CD4-positive, alpha-beta T cell treated with Interferon alpha-2 for 1 hour (primary cell): ENCODE results near the gene ARIH2.
A peak's percentile ranks its signal among the peaks of the same experiment; 100 is the strongest.

ENCODE experiments used
- DNase-seq, 2 donors: peaks; one replicate each; pipeline ENCODE4 v3.0.0-alpha.2; 2020 to 2022

Gene ARIH2

GRCh38 chr3:49020330-49021212 is 101.9 kb downstream of the ARIH2 start:
- DNase-seq = peak; percentile 33 to 39

DNA sequence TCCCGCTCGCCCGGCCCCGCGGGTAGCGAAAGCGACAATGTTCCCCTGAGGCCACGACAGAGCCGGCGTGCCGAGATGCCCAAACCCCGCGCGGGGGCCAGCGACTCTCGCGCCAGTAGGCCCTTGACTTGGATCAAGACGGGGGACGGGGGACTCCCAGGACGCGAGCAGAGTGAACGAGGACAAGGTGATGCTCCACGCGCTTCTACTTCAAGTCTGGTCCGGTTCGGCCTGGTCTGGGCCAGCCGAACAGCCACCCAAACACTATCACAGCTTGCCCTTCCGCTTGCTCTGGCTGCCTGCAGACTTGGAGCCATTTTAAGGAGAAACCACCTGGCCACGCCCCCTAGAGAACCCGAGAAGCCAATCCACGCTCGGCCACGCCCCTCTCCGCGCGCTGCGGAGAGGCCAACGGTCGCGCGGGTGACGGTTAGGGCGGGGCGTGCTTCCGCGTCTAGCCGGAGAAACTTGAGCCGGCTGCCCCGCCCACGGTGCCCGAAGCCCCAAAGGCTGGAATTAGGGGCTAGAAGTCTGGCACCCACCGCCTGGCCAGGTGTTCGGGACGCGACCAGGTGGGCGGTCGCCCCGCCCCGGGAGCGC is 102.7 kb downstream of the ARIH2 start:
- DNase-seq = peak; percentile 98 to 99

GRCh38 chr3:49021813-49022687 is 103.4 kb downstream of the ARIH2 start, which contains the start of gene NDUFAF3:
Gene NDUFAF3 (plus strand): TSS chr3:49022121. CDS start chr3:49022145, 24 bp downstream.
- peak; percentile 92 to 94 for DNase-seq

DNA sequence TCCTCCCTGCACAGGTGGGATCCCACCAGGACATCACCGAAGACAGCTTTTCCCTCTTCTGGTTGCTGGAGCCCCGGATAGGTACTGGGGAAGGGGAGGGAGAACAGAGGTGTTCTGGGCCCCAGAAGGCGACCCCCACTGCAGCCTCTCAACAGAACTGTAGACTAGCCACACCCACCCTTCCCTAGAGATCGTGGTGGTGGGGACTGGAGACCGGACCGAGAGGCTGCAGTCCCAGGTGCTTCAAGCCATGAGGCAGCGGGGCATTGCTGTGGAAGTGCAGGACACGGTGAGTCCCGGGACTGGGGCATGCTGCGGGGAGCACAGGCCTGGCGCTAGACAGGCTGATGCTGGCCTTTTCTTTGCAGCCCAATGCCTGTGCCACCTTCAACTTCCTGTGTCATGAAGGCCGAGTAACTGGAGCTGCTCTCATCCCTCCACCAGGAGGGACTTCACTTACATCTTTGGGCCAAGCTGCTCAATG is 104.1 kb downstream of the ARIH2 start:
- no peak for DNase-seq

- DNase-seq = no peak
Measured at GRCh38 chr3:49023775-49024174, 105.1 kb downstream of the ARIH2 start.

DNA sequence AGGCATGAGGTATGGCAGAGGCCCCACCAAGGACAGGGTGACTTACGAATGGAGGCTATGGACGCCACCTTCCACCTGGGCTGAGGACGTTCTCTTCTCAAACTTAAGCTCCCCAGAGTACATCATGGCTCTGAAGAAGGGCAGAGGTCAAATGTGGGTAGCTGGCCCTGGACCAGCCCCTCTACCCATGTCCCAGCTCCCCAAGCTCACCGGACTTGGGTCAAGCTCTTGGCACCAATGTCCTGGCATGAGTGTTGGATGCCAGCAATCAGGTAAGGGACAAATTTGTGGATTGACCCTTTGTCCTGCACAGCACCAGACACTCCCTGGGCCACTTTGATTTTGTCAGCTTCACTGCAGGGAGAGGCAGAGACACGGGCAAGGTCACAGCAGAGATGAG is 105.8 kb downstream of the ARIH2 start:
- DNase-seq = no peak

DNA sequence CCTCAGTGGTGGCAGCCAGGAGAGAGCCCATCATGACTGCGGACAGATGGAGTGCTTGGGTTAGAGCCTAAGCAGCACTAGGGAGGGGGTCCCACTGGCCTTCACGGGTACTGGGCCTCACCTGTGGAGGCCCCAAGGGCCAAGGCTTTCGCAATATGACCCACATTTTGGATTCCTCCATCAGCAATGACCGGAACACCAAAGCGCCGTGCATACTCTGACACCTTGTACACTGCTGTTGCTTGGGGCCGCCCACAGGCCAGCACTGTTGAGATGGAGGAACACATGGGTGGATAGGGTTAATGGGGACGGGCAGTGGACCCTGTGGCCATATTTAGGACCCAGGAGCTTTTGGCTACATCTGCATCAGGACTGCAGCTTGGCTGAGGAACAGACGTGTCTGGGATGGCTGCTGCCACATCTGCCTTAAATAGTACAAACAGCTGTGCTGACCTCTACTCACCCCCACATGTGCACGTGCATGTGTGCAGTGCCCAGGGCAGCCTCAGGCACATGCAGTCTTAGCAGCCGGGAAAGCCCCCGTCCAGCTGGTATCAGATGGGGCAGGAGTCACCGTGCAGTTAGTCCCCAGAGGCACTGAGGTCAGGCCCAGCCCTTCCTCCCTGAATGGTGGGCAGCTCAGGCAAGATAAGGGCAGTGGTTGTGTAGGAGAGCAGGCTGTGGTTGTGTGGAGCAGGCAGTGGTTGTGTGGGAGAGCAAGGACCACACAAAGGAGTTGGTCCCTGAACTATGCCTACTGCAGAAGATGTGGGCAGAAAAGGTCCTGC is 106.6 kb downstream of the ARIH2 start:
- no peak for DNase-seq

DNA sequence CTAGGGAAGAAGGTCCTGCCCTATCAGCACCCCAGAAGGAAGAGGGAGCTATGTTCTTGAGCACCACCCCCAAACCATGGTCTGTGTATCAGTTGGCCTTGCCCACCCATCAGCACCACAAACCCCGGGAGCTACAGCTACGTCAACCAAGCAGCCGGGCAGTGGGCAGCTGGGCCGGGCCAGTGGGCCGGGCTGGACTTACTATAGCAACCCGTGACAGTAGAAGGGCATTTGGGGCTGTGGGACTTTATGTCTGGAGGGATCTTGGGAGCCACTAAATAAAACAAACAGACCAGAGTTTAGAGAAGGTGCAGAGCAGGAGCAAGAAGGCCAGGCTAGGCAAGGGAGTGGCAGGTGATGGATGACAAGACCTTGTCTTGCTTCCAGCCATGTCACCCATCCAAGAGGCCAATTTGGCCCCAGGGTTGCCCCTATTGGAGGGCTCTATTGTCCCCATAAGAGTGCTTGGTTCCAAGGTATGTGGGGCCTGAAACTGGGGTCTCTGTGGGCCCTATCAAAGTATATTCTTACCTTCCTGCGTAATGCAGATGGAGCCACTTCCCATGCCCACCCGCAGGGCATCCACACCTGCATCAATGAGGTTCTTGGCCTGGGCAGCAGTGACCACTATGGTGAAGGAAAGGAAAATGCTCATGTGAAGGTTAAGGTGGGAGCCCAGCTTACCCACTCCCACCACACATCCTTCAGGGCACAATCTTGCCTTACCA is 107.3 kb downstream of the ARIH2 start:
- no peak for DNase-seq

GRCh38 chr3:49026536-49026935 is 107.9 kb downstream of the ARIH2 start:
- no peak for DNase-seq

DNA sequence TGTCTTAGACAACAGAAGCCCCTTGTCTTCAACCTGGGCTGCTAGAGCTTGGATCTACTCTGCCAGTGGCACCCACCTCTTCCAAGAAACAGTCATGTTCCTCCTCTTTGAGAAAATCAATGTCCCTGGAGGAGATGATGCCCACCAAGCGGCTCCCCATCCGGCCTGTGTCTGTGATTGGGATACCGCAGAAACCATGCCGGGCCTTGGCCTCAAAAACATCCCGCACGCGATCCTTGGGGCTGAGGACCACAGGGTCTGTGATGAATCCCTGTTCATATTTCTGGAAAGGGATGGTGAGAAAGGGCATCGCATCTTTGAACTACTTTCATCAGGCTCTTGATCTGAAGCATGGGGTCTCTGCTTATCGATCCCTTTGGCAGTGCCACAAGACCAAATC is 109.0 kb downstream of the ARIH2 start:
- DNase-seq = no peak

GRCh38 chr3:49028298-49028672 is 109.6 kb downstream of the ARIH2 start:
- no peak for DNase-seq

GRCh38 chr3:49028673-49029562 is 110.3 kb downstream of the ARIH2 start, which contains the start of gene IMPDH2:
Gene IMPDH2 (minus strand): TSS chr3:49029398. CDS start chr3:49029350, 48 bp downstream.
- DNase-seq = peak; percentile 95 to 97

DNA sequence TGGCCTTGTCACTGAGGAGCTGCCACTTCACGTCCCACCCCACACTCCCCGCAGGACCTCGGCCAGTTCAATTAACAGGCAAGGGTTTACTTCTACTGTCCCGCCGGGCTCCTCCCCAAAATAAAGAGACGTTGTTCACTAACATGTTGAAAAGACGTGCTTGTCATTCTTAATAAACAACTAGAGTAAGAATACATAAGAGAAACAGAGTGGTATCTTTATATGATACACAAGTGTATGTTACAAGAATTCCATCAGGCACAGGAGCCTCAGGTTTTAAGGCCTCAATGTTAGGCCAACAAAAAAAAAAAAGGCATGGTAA is 110.9 kb downstream of the ARIH2 start:
- DNase-seq = no peak

DNA sequence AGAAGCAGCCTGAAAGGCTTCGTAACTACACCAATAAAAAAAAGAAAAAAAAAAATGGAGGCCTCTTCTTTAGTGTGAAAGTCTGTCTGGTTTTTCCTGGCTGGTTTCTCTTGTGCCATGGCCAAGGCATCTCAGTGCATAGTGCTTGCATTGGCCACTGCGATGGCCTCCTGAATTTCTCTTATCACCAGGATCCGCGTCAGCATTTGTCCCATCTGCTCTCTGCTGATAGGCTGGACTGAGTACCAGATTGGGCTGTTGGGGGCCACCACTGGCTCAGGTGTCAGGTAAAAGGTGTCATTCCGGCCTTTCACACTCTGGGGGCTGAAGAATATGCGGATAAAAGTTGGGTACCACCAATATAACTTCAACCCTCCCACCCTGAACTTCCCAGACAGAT is 111.7 kb downstream of the ARIH2 start:
- DNase-seq = no peak

GRCh38 chr3:49032646-49033304 is 114.1 kb downstream of the ARIH2 start:
- DNase-seq = no peak

GRCh38 chr3:49034650-49035049 is 116.0 kb downstream of the ARIH2 start:
- DNase-seq = no peak

DNA sequence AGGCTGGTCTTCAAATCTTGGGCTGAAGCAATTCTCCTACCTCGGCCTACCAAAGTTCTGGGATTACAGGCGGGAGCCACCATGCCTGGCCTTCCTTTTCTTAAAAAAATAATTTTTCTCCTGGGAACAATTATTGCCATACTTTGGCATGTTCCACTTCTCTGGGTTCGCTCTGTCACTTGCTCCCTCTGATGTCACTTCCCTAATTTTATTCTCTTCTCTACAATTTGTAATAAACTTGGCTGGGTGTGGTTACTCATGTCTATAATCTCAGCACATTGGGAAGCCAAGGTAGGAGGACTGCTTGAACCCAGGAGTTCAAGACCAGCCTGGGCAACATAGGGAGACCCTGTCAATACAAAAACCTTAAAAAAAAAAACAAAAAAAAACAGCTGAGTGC is 116.6 kb downstream of the ARIH2 start:
- no peak for DNase-seq
